EL (cell line): ENCODE results near the gene INTS15.
"Not testable (repeated sequence)": the region's sequence is repeated elsewhere in the genome, so short reads cannot be mapped to it uniquely, and the experiment has no call there.

Experiments used
- DNase-seq: peaks from one replicate; pipeline ENCODE4 v3.0.0-alpha.2; 2016

Gene INTS15

DNA sequence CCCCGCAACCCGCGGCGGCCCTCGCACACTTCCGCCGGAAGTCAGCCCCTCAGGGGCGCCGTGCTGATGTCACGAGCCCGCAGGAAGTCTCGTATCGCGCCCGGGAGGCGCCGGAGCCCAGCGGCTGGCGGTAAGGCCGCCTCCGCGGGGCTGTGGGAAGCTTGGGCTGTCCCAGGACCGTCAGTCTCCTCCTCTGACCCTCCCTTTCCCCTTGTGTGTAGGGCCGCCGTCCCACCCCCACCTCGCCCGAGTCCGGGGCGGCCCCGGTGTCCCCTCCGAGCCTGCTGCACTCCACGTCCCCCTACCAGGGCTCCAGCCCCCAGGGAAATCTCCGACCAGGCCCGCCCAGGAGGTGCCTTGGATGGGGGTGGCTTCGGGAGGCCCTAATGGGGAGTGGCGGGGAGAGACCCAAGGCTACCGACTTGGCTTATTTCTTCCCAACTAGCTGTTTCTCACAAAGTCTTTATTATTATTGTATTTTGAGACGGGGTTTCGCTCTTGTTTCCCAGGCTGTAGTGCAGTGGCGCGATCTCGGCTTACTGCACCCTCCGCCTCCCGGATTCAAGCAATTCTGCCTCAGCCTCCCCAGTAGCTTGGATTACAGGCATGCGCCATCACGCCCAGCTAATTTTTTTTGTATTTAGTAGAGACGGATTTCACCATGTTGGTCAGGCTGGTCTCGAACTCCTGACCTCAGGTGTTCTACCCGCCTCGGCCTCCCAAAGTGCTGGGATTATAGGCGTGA is 12.3 kb upstream of the INTS15 start, which contains the start of gene ZDHHC4:
ZDHHC4 (plus strand) TSS at position 86 of the 745 bp plus-strand sequence. CDS start 3,108 bp downstream, outside the sequence.
- DNase-seq, result peak; percentile 90

- no peak for DNase-seq
Observed at GRCh38 chr7:6578114-6579084, 11.4 kb upstream of the INTS15 start.

- DNase-seq, result peak; percentile 55
Observed at GRCh38 chr7:6579446-6579845, 10.4 kb upstream of the INTS15 start.

DNA sequence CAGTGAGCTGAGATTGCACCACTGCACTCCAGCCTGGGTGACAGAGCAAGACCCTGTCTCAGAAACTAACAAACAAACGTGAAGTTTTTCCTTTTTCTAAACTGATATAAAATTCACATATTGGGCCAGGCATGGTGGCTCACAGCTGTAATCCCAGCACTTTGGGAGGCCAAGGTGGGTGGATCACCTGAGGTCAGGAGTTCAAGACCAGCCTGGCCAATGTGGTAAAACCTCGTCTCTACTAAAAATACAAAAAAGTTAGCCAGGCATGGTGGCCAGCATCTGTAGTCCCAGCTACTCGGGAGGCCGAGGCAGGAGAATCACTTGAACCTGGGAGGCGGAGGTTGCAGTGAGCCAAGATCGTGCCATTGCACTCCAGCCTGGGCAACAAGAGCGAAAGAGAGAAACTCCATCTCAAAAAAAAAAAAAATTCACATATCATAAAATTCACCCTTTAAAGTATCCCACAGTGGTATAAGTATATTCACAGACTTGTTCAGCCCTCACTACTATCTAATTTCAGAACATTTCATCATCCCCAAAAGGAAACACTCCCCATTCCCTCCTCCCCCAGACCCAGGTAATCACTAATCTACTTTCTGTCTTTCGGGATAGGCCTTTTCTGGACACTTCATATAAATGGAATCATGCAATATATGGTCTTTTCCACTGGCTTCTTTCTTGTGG is 3.9 kb upstream of the INTS15 start:
- DNase-seq, result not testable (repeated sequence)

DNA sequence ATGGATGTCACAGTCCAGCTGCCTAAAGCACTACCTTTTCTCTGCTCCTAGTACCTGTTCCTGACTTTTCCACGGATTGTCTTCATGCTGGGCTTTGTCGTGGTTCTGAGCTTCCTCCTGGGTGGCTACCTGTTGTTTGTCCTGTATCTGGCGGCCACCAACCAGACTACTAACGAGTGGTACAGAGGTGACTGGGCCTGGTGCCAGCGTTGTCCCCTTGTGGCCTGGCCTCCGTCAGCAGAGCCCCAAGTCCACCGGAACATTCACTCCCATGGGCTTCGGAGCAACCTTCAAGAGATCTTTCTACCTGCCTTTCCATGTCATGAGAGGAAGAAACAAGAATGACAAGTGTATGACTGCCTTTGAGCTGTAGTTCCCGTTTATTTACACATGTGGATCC is 1.3 kb upstream of the INTS15 start:
- no peak for DNase-seq

GRCh38 chr7:6589151-6589828 is 531 bp upstream of the INTS15 start:
- no peak for DNase-seq

- DNase-seq, result no peak
Observed at GRCh38 chr7:6590645-6591110, 857 bp downstream of the INTS15 start.

- no peak for DNase-seq
Observed at GRCh38 chr7:6600093-6600492, 10.3 kb downstream of the INTS15 start.

GRCh38 chr7:6604458-6604857 is 14.6 kb downstream of the INTS15 start:
- DNase-seq, result no peak

DNA sequence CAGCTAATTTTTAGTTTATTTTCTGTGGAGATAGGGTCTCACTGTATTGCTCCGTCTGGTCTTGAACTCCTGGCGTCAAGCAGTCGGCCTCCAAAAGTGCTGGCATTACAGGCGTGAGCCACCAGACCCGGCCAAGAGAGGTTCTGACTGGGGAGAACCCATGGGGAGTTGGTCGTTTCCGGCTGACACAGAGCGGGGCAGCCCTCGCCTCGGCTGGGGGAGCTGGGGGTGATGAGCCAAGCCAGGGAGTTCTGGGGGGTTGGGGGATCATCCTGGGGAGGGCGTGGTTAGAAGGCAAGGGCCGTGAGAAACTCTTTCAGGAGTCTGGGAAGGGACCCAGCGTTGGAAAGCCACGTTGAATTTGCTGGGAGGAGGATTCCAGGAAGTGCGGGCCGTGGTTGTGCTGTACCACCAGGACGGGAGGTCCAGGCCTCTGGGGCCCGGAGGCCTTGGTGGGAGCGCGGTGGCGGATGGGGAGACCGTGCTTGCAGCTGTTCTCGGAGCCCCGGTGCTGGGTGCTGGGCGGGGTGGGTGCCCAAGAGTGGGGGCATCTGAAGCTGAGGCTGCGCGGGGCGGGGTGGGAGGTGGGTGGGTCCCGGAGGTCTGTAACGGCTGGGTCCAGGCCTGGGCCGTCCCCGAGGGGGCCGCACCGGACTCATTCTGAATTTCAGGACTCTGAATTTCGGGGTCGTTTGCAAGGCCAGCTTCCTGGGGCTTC is 17.2 kb downstream of the INTS15 start:
- no peak for DNase-seq

DNA sequence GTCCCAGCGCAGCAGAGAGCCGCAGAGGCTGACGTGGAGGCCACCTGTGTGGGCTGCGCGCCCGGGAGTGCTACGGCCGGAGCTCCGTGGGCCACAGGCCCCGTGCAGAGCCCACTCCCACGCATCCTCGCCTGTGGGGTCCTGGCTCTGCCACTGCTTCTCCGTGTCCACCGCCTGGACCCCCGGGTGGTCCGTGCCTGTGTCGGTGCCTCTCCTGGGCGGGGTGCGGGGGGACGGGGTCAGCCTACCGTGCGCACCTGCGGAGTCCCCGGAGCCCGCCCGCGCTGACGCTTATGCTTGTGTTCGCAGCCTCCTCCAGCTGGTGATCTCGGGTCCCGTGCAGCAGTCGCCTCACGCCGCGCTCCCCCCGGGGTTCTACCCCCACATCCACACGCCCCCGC is 17.8 kb downstream of the INTS15 start:
- no peak for DNase-seq

DNA sequence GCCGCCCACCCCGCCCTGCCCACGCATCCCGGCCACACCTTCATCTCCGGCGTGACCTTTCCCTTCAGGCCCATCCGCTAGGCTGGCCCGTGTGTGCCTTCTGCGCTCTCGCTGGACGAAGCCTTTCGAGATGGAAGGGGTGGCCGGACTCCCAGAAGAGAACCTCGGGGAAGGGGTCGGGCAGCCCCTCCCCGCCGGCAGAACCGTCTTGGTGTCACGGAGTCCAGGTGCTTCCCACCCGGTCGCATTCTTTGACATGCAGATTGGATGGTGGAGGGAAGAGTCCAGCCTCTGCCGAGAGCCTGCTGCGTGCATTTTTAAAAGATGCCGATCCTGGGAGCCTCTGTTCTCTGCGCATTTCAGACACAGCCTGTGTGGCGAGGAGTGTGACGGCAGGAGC is 18.3 kb downstream of the INTS15 start:
- no peak for DNase-seq

DNA sequence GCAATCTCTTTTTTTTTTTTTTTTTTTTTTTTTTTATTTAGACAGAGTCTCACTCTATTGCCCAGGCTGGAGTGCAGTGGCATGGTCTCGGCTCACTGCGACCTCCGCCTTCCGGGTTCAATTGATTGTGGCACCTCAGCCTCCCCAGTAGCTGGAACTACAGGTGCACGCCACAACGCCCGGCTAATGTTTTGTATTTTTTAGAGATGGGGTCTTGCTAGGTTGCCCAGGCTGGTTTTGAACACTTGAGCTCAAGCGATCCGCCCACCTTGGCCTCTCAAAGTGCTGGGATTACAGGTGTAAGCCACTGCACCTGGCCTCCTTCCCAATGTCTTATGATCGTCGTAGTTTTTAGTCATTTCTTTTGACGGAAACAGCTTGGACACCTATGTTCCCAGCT is 19.0 kb downstream of the INTS15 start:
- no peak for DNase-seq

DNA sequence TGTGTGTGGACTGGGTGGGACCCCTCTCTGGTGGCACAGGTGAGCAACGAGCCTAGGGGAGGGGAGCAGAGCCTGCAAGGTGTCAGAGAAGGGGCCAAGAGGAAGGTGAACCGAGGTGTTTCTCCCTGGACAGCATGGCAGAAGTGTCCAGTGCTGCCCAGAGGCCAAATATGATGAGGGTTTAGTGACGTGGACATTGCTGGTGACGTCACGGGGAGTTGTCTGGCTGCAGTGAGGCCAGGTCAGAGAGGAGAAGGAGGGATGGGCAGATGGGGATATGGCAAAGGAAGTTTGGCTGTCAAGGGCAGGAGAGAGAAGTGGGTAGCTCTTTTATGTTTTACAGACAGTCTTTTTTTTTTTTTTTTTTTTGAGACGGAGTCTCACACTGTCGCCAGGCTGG is 23.0 kb downstream of the INTS15 start:
- DNase-seq, result no peak

GRCh38 chr7:6613706-6614105 is 23.9 kb downstream of the INTS15 start:
- DNase-seq, result no peak

GRCh38 chr7:6614953-6615722 is 25.3 kb downstream of the INTS15 start, which contains the start of gene ZNF853:
TSS of gene ZNF853 (plus strand) at chr7:6615610. CDS start at chr7:6616175, 565 bp downstream.
- DNase-seq, result no peak

- no peak for DNase-seq
Observed at GRCh38 chr7:6615723-6616555, 26.1 kb downstream of the INTS15 start.

- DNase-seq, result no peak
Observed at GRCh38 chr7:6616854-6617643, 27.2 kb downstream of the INTS15 start.

DNA sequence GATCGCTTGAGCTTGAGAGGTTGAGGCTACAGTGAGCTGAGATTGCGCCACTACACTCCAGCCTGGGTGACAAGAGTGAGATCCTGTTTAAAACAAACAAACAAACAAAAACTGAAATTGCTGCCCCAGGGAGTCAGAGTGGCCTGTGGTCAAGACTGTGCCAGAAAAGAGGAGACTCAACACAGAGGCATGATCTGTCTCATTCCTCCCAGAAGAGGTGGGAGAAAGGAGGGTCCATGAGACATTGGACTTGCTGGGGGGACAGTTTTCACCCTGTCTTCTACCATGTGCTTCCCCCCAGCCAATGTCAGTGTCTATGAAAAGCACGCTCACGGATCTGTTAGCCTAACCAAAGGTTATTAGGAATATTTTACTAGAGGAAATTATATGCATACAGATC is 28.8 kb downstream of the INTS15 start:
- DNase-seq, result peak; percentile 25
